ENCODE results near the gene GLB1L. TPM values are rescaled to one million over a fixed set of nuclear protein-coding genes. Genes with fewer than 3 reads are reported as not detected.

GLB1L gene
- polyA plus RNA-seq, 1 of the 3 experiments (the other 2 are of a cell fraction): 11.7 TPM

DNA sequence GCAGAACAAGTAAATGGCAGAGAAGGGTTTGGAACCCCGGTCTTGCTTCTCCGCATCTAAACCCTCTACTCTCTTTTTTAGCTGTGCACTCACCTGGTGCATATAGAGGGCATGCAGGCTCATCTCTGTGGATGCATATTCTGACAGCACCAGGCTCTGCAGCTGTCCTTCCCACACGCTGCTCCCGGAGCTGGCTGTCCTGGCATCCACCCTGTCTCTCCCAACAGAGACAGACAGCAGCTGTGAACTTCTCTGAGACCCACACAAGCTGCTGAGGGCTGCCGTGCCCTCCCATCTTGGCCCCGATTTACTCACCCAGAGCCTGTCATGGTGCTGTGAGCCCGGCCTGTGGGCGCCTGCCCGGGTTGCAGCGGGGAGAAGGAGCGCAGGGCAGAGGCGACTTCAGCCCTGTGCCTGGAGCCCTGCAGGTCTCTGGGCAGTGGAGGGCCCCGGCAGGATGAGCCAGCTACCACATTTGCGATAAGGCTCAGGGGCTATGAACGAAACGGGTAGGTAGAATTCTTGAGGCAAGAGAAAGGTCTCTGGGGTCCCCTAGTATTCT is 23.2 kb downstream of the GLB1L start:
- no peaks in the 10 kb centered on the region for H3K9me2 ChIP-seq
- H2AFZ ChIP-seq (ENCODE audit: low read depth): no peak overlapping the region
- peaks cover 27% of the 10 kb centered on the region for H3F3A ChIP-seq (replicated peaks; ENCODE audit: insufficient read depth)
- peaks cover 5 to 19% of the 10 kb centered on the region in 2 experiments; a peak in 3 of 4 replicates for H3K4me1 ChIP-seq (ENCODE audit: control insufficient read depth in 1 of 2, insufficient read depth in 2 of 2, low read depth in 1 of 2, low read length in 1 of 2)
- H3K9ac ChIP-seq: no peak overlapping the region
- H3K4me2 ChIP-seq: no peak overlapping the region
- WGBS (ENCODE audit: low lambda C conversion rate): 92% methylated on average over 15 of the region's 16 CpGs
- CTCF ChIA-PET: interaction anchor here (0.6 to 1.5 kb wide), 7 partner anchors 14 to 102 kb away, joined by 3 to 5 read pairs (median 4); no protein-coding TSS in a partner anchor
- H3K27me3 ChIP-seq (ENCODE audit: insufficient read depth): no peaks in the 10 kb centered on the region
- TF ChIP-seq, protein P1, sequence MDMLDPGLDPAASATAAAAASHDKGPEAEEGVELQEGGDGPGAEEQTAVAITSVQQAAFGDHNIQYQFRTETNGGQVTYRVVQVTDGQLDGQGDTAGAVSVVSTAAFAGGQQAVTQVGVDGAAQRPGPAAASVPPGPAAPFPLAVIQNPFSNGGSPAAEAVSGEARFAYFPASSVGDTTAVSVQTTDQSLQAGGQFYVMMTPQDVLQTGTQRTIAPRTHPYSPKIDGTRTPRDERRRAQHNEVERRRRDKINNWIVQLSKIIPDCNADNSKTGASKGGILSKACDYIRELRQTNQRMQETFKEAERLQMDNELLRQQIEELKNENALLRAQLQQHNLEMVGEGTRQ (IDR thresholded peaks at IDR 0.05; ENCODE audit: borderline replicate concordance, low read depth, low read length): no peak
- TF ChIP-seq MXI1 (IDR thresholded peaks at IDR 0.05; ENCODE audit: low read depth, low read length): no peak
- no peak for TF ChIP-seq JUND (IDR thresholded peaks at IDR 0.05)
- TF ChIP-seq, protein P2, sequence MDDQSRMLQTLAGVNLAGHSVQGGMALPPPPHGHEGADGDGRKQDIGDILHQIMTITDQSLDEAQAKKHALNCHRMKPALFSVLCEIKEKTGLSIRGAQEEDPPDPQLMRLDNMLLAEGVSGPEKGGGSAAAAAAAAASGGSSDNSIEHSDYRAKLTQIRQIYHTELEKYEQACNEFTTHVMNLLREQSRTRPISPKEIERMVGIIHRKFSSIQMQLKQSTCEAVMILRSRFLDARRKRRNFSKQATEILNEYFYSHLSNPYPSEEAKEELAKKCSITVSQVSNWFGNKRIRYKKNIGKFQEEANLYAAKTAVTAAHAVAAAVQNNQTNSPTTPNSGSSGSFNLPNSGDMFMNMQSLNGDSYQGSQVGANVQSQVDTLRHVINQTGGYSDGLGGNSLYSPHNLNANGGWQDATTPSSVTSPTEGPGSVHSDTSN (IDR thresholded peaks at IDR 0.05): no peak
- no peak for TF ChIP-seq EP300 (IDR thresholded peaks at IDR 0.05; ENCODE audit: borderline replicate concordance in 1 of 2, low read depth in 1 of 2, low read length in 1 of 2)
- no peak for TF ChIP-seq TAF1 (IDR thresholded peaks at IDR 0.05; ENCODE audit: borderline replicate concordance, low read depth, low read length)
- TF ChIP-seq RFX5 (IDR thresholded peaks at IDR 0.05; ENCODE audit: low read length): no peak
- TF ChIP-seq SMC3 (IDR thresholded peaks at IDR 0.05; ENCODE audit: low read depth, low read length): no peak
- H3K79me2 ChIP-seq (ENCODE audit: insufficient read depth): no peaks in the 10 kb centered on the region
- POLR2A ChIA-PET: no interaction called here
- H3K9me3 ChIP-seq: no peaks in the 10 kb centered on the region
- H3K27ac ChIP-seq (ENCODE audit: low read depth in 2 of 2, low read length in 1 of 2): no peak overlapping the region
- H3K4me3 ChIP-seq (ENCODE audit: low read depth in 2 of 2, low read length in 1 of 2): no peak overlapping the region
- peaks cover 8 to 46% of the 10 kb centered on the region in 2 experiments for H3K36me3 ChIP-seq (replicated peaks in 1 of 2; ENCODE audit: control insufficient read depth in 1 of 2, insufficient read depth in 2 of 2, low read length in 1 of 2)
- no peak for DNase-seq
- no peaks in the 10 kb centered on the region for H4K20me1 ChIP-seq (ENCODE audit: insufficient read depth)

DNA sequence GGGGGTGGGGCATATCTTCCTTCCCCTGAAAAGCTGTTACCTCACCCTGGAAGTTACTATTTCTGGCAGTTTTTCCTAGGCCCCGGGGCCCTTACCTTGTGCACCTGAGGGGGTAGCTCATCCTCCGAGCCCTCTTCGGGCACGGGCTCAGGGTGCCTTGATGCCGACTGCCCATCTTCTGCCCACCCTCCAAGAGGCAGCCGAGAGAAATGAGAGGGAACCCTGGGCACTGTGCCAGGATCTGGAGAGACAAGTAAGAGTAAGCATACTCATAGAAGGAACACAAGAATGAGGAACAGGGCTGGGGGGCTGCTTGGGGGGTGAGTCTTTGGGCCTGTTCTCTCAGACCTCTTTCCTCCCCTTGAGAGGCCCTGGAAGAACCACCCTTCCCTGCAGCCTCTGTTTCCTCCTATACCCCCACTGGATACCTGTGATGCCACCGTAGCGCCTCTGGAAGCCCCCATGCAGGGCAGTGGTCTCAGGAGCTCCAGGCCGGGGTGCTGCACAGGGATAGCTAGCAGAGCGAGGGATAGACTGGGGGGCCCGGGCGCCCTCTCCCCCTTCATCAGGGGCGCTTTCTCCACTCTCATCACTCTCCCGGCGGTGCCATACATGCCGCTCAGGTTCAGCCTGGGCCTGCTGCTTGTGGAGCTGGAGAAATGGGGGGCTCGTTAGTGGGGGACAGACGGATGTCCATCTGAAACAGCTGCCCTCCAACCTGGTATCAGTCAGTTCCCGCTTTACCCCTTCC is 24.4 kb downstream of the GLB1L start:
- Histone ChIP-seq H3K36me3 (replicated peaks in 1 of 2; ENCODE audit: control insufficient read depth in 1 of 2, insufficient read depth in 2 of 2, low read length in 1 of 2) (peaks cover 10 to 55% of the 10 kb centered on the region in 2 experiments), H3K27me3 (ENCODE audit: insufficient read depth) (no peaks in the 10 kb centered on the region), H3K27ac (ENCODE audit: low read depth in 2 of 2, low read length in 1 of 2) (no peak overlapping the region), H3K79me2 (ENCODE audit: insufficient read depth) (no peaks in the 10 kb centered on the region), H3K9me2 (no peaks in the 10 kb centered on the region), H2AFZ (ENCODE audit: low read depth) (no peak overlapping the region), H3K9ac (no peak overlapping the region), H3K9me3 (no peaks in the 10 kb centered on the region), H3F3A (replicated peaks; ENCODE audit: insufficient read depth) (peaks cover 27% of the 10 kb centered on the region), H4K20me1 (ENCODE audit: insufficient read depth) (no peaks in the 10 kb centered on the region), H3K4me1 (ENCODE audit: control insufficient read depth in 1 of 2, insufficient read depth in 2 of 2, low read depth in 1 of 2, low read length in 1 of 2) (peaks cover 5 to 30% of the 10 kb centered on the region in 2 experiments; a peak in 3 of 4 replicates), H3K4me3 (ENCODE audit: low read depth in 2 of 2, low read length in 1 of 2) (no peak overlapping the region), H3K4me2 (no peak overlapping the region)
- 96% methylated on average over 17 of the region's 19 CpGs for WGBS (ENCODE audit: low lambda C conversion rate)
- CTCF ChIA-PET: interaction anchor here (1.0 to 3.3 kb wide), 4 partner anchors 8 to 66 kb away, joined by 3 to 15 read pairs (median 4); partner anchors contain the start of genes ANKZF1 and ATG9A
- DNase-seq: no peak
- POLR2A ChIA-PET: interaction anchor here (0.5 kb wide), 1 partner anchor 14 kb away, joined by 3 read pairs; no protein-coding TSS in a partner anchor
- no peak for TF ChIP-seq NRF1 (IDR thresholded peaks at IDR 0.05; ENCODE audit: low read depth, low read length)
- no peak for TF ChIP-seq MXI1 (IDR thresholded peaks at IDR 0.05; ENCODE audit: low read depth, low read length)
- TF ChIP-seq FOSL2 (IDR thresholded peaks at IDR 0.05; ENCODE audit: borderline replicate concordance, low read depth): no peak
- TF ChIP-seq, protein P3, sequence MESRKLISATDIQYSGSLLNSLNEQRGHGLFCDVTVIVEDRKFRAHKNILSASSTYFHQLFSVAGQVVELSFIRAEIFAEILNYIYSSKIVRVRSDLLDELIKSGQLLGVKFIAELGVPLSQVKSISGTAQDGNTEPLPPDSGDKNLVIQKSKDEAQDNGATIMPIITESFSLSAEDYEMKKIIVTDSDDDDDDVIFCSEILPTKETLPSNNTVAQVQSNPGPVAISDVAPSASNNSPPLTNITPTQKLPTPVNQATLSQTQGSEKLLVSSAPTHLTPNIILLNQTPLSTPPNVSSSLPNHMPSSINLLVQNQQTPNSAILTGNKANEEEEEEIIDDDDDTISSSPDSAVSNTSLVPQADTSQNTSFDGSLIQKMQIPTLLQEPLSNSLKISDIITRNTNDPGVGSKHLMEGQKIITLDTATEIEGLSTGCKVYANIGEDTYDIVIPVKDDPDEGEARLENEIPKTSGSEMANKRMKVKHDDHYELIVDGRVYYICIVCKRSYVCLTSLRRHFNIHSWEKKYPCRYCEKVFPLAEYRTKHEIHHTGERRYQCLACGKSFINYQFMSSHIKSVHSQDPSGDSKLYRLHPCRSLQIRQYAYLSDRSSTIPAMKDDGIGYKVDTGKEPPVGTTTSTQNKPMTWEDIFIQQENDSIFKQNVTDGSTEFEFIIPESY (IDR thresholded peaks at IDR 0.05; ENCODE audit: borderline replicate concordance, low read depth): no peak
- no peak for TF ChIP-seq TAF1 (IDR thresholded peaks at IDR 0.05; ENCODE audit: borderline replicate concordance, low read depth, low read length)
- TF ChIP-seq, protein P4, sequence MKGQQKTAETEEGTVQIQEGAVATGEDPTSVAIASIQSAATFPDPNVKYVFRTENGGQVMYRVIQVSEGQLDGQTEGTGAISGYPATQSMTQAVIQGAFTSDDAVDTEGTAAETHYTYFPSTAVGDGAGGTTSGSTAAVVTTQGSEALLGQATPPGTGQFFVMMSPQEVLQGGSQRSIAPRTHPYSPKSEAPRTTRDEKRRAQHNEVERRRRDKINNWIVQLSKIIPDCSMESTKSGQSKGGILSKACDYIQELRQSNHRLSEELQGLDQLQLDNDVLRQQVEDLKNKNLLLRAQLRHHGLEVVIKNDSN (IDR thresholded peaks at IDR 0.05; ENCODE audit: borderline replicate concordance, low read depth): no peak
- no peak for TF ChIP-seq SMC3 (IDR thresholded peaks at IDR 0.05; ENCODE audit: low read depth, low read length)
- TF ChIP-seq, protein P5, sequence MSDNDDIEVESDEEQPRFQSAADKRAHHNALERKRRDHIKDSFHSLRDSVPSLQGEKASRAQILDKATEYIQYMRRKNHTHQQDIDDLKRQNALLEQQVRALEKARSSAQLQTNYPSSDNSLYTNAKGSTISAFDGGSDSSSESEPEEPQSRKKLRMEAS (IDR thresholded peaks at IDR 0.05; ENCODE audit: low read depth): no peak
- TF ChIP-seq SIN3A (IDR thresholded peaks at IDR 0.05; ENCODE audit: borderline replicate concordance, low read depth, low read length): no peak
- TF ChIP-seq EZH2phosphoT487 (IDR thresholded peaks at IDR 0.05; ENCODE audit: borderline replicate concordance, low read depth): no peak
- TF ChIP-seq POLR2AphosphoS5 (IDR thresholded peaks at IDR 0.05; ENCODE audit: low read depth, low read length): no peak
- no peak for TF ChIP-seq RAD21 (IDR thresholded peaks at IDR 0.05; ENCODE audit: low read length)
- TF ChIP-seq RXRA (IDR thresholded peaks at IDR 0.05; ENCODE audit: borderline replicate concordance, low read depth): no peak
